Measurements from ENCODE around the gene KLHL25. TPM values are rescaled to one million over a fixed set of nuclear protein-coding genes. Genes with fewer than 3 reads are reported as not detected.

The KLHL25 gene
- polyA plus RNA-seq, 2 of the 4 experiments (the other 2 are of a cell fraction), result 3.2 to 6.1 TPM

- H3K4me1 ChIP-seq, result no peaks in the 10 kb centered on the region
- H3K27ac ChIP-seq, result no peak overlapping the region; a peak in 1 of 6 replicates
- H3K4me3 ChIP-seq, result no peak overlapping the region
- TF ChIP-seq RFX5 (IDR thresholded peaks at IDR 0.05) (no peak), FOSL2 (IDR thresholded peaks at IDR 0.05) (no peak), FOSL2 (CRISPR knock-in tag; IDR thresholded peaks at IDR 0.05) (no peak), CBX2 (IDR thresholded peaks at IDR 0.05; ENCODE audit: borderline replicate concordance, low read depth) (no peak), EHF (CRISPR knock-in tag; IDR thresholded peaks at IDR 0.05) (no peak), HDAC2 (IDR thresholded peaks at IDR 0.05) (no peak), HOXB13 (CRISPR knock-in tag; IDR thresholded peaks at IDR 0.05; ENCODE audit: low read depth) (no peak), BHLHE40 (IDR thresholded peaks at IDR 0.05; ENCODE audit: low read depth, low read length) (no peak), SREBF2 (IDR thresholded peaks at IDR 0.05) (no peak), CBX8 (IDR thresholded peaks at IDR 0.05) (no peak)
- TF ChIP-seq, protein P1, sequence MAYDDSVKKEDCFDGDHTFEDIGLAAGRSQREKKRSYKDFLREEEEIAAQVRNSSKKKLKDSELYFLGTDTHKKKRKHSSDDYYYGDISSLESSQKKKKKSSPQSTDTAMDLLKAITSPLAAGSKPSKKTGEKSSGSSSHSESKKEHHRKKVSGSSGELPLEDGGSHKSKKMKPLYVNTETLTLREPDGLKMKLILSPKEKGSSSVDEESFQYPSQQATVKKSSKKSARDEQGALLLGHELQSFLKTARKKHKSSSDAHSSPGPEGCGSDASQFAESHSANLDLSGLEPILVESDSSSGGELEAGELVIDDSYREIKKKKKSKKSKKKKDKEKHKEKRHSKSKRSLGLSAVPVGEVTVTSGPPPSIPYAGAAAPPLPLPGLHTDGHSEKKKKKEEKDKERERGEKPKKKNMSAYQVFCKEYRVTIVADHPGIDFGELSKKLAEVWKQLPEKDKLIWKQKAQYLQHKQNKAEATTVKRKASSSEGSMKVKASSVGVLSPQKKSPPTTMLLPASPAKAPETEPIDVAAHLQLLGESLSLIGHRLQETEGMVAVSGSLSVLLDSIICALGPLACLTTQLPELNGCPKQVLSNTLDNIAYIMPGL (CRISPR knock-in tag; IDR thresholded peaks at IDR 0.05; ENCODE audit: borderline replicate concordance), result no peak
- ChIA-PET POLR2A (no interaction called here), CTCF (interaction anchor here (1.1 to 1.9 kb wide), 2 partner anchors 13 to 69 kb away, joined by 4 to 5 read pairs; no protein-coding TSS in a partner anchor)
- WGBS (ENCODE audit: missing lambda C conversion rate), result 85% methylated on average over 5 of the region's 5 CpGs
- no peaks in the 10 kb centered on the region for H3K9me3 ChIP-seq
- no peak for DNase-seq (ENCODE audit: low read depth in 1 of 2, low spot score in 1 of 2)
- ATAC-seq, result no peak
- no peak overlapping the region for H3K4me2 ChIP-seq
- FAIRE-seq, result no peak
Measured at GRCh38 chr15:85771271-85771670, 23.5 kb downstream of the KLHL25 start.

GRCh38 chr15:85770096-85771041 lies 24.4 kb downstream of the KLHL25 start:
- 93% methylated on average over 21 of the region's 21 CpGs for WGBS (ENCODE audit: missing lambda C conversion rate)
- CTCF ChIA-PET, result interaction anchor here (1.1 to 1.9 kb wide), 3 partner anchors 9 to 69 kb away, joined by 4 to 7 read pairs (median 5); no protein-coding TSS in a partner anchor
- no peaks in the 10 kb centered on the region for H3K4me1 ChIP-seq
- FAIRE-seq (no peak), ATAC-seq (no peak), DNase-seq (ENCODE audit: low read depth in 1 of 2, low spot score in 1 of 2) (no peak)
- no peak for TF ChIP-seq ZFP36 (IDR thresholded peaks at IDR 0.05; ENCODE audit: borderline replicate concordance, partially characterized antibody)
- no peak for TF ChIP-seq KDM1A (IDR thresholded peaks at IDR 0.05; ENCODE audit: low read depth)
- TF ChIP-seq HEYL (CRISPR knock-in tag; IDR thresholded peaks at IDR 0.05), result no peak
- TF ChIP-seq FOXS1 (CRISPR knock-in tag; IDR thresholded peaks at IDR 0.05), result no peak
- TF ChIP-seq GATA3 (IDR thresholded peaks at IDR 0.05; ENCODE audit: borderline replicate concordance), result no peak
- TF ChIP-seq, protein P1 (CRISPR knock-in tag; IDR thresholded peaks at IDR 0.05; ENCODE audit: borderline replicate concordance), result no peak
- TF ChIP-seq PHF8 (IDR thresholded peaks at IDR 0.05; ENCODE audit: borderline replicate concordance, low read depth), result no peak
- TF ChIP-seq POLR2A (IDR thresholded peaks at IDR 0.05; ENCODE audit: low read length), result no peak
- TF ChIP-seq, protein P2, sequence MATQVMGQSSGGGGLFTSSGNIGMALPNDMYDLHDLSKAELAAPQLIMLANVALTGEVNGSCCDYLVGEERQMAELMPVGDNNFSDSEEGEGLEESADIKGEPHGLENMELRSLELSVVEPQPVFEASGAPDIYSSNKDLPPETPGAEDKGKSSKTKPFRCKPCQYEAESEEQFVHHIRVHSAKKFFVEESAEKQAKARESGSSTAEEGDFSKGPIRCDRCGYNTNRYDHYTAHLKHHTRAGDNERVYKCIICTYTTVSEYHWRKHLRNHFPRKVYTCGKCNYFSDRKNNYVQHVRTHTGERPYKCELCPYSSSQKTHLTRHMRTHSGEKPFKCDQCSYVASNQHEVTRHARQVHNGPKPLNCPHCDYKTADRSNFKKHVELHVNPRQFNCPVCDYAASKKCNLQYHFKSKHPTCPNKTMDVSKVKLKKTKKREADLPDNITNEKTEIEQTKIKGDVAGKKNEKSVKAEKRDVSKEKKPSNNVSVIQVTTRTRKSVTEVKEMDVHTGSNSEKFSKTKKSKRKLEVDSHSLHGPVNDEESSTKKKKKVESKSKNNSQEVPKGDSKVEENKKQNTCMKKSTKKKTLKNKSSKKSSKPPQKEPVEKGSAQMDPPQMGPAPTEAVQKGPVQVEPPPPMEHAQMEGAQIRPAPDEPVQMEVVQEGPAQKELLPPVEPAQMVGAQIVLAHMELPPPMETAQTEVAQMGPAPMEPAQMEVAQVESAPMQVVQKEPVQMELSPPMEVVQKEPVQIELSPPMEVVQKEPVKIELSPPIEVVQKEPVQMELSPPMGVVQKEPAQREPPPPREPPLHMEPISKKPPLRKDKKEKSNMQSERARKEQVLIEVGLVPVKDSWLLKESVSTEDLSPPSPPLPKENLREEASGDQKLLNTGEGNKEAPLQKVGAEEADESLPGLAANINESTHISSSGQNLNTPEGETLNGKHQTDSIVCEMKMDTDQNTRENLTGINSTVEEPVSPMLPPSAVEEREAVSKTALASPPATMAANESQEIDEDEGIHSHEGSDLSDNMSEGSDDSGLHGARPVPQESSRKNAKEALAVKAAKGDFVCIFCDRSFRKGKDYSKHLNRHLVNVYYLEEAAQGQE (IDR thresholded peaks at IDR 0.05), result no peak
- POLR2A ChIA-PET, result no interaction called here
- no peaks in the 10 kb centered on the region for H3K9me3 ChIP-seq
- H3K4me3 ChIP-seq, result no peak overlapping the region
- no peak overlapping the region for H3K27ac ChIP-seq
- no peak overlapping the region for H3K4me2 ChIP-seq

Measured in A549 (cell line).